ENCODE data around the gene PTPRD. TPM values are rescaled to one million over a fixed set of nuclear protein-coding genes. Genes with fewer than 3 reads are reported as not detected.

PTPRD gene
- total RNA-seq, 1 donor from 2014 or later = 136 TPM

DNA sequence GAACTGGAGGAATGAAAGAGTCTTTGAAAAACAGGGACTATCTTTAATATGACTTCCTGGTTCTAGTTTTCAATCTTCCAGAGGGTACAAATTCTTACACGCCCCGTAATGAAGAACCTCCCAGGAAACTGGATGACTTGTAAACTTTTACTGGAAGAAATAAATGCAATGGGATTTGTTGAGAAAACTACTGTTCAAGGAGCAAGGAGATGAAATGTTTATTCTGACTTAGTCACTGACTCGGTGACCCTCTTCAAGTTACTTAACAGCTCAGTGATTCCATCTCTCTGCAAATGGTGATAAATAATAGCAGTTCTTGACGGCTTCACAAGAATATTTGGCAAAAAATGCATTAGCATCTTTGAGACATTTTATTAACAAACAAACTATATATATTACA lies 858.6 kb downstream of the PTPRD start:
- no peaks in the 10 kb centered on the region for H4K20me1 ChIP-seq (ENCODE audit: low read depth)
- no peak overlapping the region for H2AFZ ChIP-seq (replicated peaks)
- H3F3A ChIP-seq (ENCODE audit: low read depth) = no peaks in the 10 kb centered on the region
- no peak for DNase-seq (ENCODE audit: low spot score)
- H3K4me1 ChIP-seq = no peaks in the 10 kb centered on the region
- H3K9me3 ChIP-seq (ENCODE audit: low read depth) = no peaks in the 10 kb centered on the region
- H3K4me3 ChIP-seq = no peak overlapping the region
- H3K36me3 ChIP-seq = no peaks in the 10 kb centered on the region
- Mint-ChIP-seq H3K4me3 (no peak overlapping the region), H3K9me3 (no peaks in the 10 kb centered on the region), H3K27me3 (ENCODE audit: insufficient read depth, low read depth) (peaks cover 2% of the 10 kb centered on the region), H3K36me3 (no peaks in the 10 kb centered on the region), H3K27ac (no peak overlapping the region), H3K4me1 (no peaks in the 10 kb centered on the region)
- H3K9ac ChIP-seq = no peak overlapping the region
- H3K79me2 ChIP-seq (ENCODE audit: low read depth) = no peaks in the 10 kb centered on the region
- H3K4me2 ChIP-seq = no peak overlapping the region
- no peak for TF ChIP-seq EZH2phosphoT487 (IDR thresholded peaks at IDR 0.05)
- no peak for TF ChIP-seq EZH2 (IDR thresholded peaks at IDR 0.05)
- TF ChIP-seq, protein P1, sequence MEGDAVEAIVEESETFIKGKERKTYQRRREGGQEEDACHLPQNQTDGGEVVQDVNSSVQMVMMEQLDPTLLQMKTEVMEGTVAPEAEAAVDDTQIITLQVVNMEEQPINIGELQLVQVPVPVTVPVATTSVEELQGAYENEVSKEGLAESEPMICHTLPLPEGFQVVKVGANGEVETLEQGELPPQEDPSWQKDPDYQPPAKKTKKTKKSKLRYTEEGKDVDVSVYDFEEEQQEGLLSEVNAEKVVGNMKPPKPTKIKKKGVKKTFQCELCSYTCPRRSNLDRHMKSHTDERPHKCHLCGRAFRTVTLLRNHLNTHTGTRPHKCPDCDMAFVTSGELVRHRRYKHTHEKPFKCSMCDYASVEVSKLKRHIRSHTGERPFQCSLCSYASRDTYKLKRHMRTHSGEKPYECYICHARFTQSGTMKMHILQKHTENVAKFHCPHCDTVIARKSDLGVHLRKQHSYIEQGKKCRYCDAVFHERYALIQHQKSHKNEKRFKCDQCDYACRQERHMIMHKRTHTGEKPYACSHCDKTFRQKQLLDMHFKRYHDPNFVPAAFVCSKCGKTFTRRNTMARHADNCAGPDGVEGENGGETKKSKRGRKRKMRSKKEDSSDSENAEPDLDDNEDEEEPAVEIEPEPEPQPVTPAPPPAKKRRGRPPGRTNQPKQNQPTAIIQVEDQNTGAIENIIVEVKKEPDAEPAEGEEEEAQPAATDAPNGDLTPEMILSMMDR (IDR thresholded peaks at IDR 0.05) = no peak
- no peaks in the 10 kb centered on the region for H3K27me3 ChIP-seq
- no peak overlapping the region for H3K27ac ChIP-seq

DNA sequence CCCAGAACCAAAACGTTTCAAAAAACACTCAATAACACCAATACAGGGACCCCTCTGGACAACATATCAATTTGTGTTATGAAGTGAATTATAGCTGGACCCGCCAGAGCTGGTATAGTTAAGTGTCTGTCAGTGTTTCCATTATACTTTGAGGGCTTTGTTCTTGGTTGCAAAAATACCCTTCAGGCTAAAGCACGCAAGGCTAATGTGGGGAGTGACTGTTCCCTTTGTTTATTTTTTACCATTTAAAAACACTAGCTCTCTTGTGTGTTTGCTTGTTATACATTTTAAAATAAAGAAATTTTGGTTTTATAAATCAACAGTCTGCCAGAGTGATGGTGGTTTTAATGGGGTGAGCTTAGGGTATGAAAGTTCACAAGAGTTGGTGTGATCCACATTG lies 859.5 kb downstream of the PTPRD start:
- Mint-ChIP-seq H3K4me1 (no peaks in the 10 kb centered on the region), H3K4me3 (no peak overlapping the region), H3K36me3 (no peaks in the 10 kb centered on the region), H3K27me3 (ENCODE audit: insufficient read depth, low read depth) (no peaks in the 10 kb centered on the region), H3K9me3 (no peaks in the 10 kb centered on the region), H3K27ac (no peak overlapping the region)
- Histone ChIP-seq H3K4me1 (no peaks in the 10 kb centered on the region), H3K36me3 (no peaks in the 10 kb centered on the region), H2AFZ (replicated peaks) (no peak overlapping the region), H3K4me3 (no peak overlapping the region), H3F3A (ENCODE audit: low read depth) (no peaks in the 10 kb centered on the region), H3K4me2 (no peak overlapping the region), H3K27me3 (no peaks in the 10 kb centered on the region), H3K9me3 (ENCODE audit: low read depth) (no peaks in the 10 kb centered on the region), H3K27ac (no peak overlapping the region), H3K9ac (no peak overlapping the region), H3K79me2 (ENCODE audit: low read depth) (no peaks in the 10 kb centered on the region), H4K20me1 (ENCODE audit: low read depth) (no peaks in the 10 kb centered on the region)
- TF ChIP-seq EZH2phosphoT487 (IDR thresholded peaks at IDR 0.05) (no peak), EZH2 (IDR thresholded peaks at IDR 0.05) (no peak)
- TF ChIP-seq, protein P1 (IDR thresholded peaks at IDR 0.05) = no peak
- DNase-seq (ENCODE audit: low spot score) = no peak

DNA sequence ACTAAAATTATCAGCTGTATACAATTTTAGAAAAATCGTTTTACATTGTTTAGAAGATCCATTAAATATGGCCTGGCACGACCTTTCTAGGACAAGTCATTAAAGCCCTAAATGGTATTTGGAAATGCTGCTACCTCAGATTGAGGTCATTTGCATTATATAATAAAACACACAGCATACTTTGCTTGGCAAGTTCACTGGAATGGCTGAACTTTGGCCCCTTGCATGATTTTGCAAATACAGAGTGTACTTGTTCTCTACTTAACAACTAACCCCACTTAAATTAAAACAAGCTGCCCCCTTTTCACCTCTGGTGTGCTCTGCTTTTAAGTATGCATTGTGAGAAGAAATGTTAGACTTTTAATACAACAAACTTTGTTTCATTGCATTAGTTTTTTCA lies 860.1 kb downstream of the PTPRD start:
- H3K27ac Mint-ChIP-seq = no peak overlapping the region
- no peaks in the 10 kb centered on the region for H3K36me3 Mint-ChIP-seq
- Histone ChIP-seq H3K79me2 (ENCODE audit: low read depth) (no peaks in the 10 kb centered on the region), H3F3A (ENCODE audit: low read depth) (no peaks in the 10 kb centered on the region), H4K20me1 (ENCODE audit: low read depth) (no peaks in the 10 kb centered on the region), H3K36me3 (no peaks in the 10 kb centered on the region), H3K4me1 (no peaks in the 10 kb centered on the region), H3K27ac (no peak overlapping the region), H3K4me3 (no peak overlapping the region), H2AFZ (replicated peaks) (no peak overlapping the region), H3K4me2 (no peak overlapping the region), H3K9me3 (ENCODE audit: low read depth) (no peaks in the 10 kb centered on the region), H3K9ac (no peak overlapping the region), H3K27me3 (no peaks in the 10 kb centered on the region)
- H3K4me1 Mint-ChIP-seq = no peaks in the 10 kb centered on the region
- H3K27me3 Mint-ChIP-seq (ENCODE audit: insufficient read depth, low read depth) = no peaks in the 10 kb centered on the region
- no peaks in the 10 kb centered on the region for H3K9me3 Mint-ChIP-seq
- TF ChIP-seq EZH2 (IDR thresholded peaks at IDR 0.05) (no peak), EZH2phosphoT487 (IDR thresholded peaks at IDR 0.05) (no peak)
- TF ChIP-seq, protein P1 (IDR thresholded peaks at IDR 0.05) = no peak
- DNase-seq (ENCODE audit: low spot score) = no peak
- H3K4me3 Mint-ChIP-seq = no peak overlapping the region

Data from neural progenitor cell (in vitro differentiated cells).